ENCODE results near the gene TMA7.

The TMA7 gene

GRCh38 chr3:48436855-48437254 lies 3.2 kb upstream of the TMA7 start:
- no peak for DNase-seq (ENCODE audit: low read depth)
- TF ChIP-seq, protein P1, sequence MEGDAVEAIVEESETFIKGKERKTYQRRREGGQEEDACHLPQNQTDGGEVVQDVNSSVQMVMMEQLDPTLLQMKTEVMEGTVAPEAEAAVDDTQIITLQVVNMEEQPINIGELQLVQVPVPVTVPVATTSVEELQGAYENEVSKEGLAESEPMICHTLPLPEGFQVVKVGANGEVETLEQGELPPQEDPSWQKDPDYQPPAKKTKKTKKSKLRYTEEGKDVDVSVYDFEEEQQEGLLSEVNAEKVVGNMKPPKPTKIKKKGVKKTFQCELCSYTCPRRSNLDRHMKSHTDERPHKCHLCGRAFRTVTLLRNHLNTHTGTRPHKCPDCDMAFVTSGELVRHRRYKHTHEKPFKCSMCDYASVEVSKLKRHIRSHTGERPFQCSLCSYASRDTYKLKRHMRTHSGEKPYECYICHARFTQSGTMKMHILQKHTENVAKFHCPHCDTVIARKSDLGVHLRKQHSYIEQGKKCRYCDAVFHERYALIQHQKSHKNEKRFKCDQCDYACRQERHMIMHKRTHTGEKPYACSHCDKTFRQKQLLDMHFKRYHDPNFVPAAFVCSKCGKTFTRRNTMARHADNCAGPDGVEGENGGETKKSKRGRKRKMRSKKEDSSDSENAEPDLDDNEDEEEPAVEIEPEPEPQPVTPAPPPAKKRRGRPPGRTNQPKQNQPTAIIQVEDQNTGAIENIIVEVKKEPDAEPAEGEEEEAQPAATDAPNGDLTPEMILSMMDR (IDR thresholded peaks at IDR 0.05; ENCODE audit: low read depth, low read length, missing control alignments) = no peak

GRCh38 chr3:48437812-48438211 lies 2.2 kb upstream of the TMA7 start:
- TF ChIP-seq, protein P1 (IDR thresholded peaks at IDR 0.05; ENCODE audit: low read depth, low read length, missing control alignments) = no peak
- no peak for DNase-seq (ENCODE audit: low read depth)
- no peak overlapping the region for H3K4me3 ChIP-seq (ENCODE audit: low read depth, low read length)

More at GRCh38 chr3:48436855-48437254, 3.2 kb upstream of the TMA7 start:
- H3K4me3 ChIP-seq (ENCODE audit: low read depth, low read length) = no peak overlapping the region

DNA sequence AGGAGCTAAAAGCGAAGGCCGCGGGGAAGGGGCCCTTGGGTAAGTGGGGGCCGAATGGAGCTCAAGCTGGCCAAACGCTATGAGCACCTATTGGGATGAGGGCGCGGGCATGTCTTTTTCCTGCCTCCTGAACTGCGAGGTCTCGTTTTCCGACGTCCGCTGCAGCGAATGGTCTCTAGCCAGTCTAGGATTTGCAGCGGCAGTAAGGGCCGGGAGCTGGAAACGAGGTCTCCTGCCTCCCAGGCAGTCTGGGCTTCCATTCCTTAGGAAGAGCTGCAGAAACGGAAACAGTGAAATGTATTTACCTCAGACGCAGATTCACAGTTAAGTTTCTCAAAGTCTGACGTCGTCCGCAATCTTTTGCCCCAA lies 517 bp downstream of the TMA7 start:
- DNase-seq (ENCODE audit: low read depth) = no peak
- peak overlapping the region; percentile 98 for H3K4me3 ChIP-seq (ENCODE audit: low read depth, low read length)
- TF ChIP-seq, protein P1 (IDR thresholded peaks at IDR 0.05; ENCODE audit: low read depth, low read length, missing control alignments) = no peak

DNA sequence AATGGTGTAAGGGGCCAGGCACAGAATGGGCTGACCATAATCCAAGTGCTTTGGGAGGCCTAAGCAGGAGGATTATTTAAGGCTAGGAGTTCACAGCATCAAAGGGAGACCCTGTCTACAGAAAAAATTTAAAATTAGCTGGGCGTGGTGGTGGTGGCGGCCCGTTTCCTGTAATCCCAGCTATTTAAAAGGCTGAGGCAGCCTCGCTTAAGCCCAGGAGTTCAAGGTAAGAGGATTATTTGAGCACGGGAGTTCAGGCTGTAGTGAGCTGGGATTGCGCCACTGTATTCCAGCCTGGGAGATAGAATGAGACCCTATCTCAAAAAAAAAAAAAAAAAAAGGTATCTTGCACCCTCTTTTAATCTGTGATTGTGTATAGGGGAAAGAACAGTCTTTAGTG lies 1.9 kb downstream of the TMA7 start:
- no peak for DNase-seq (ENCODE audit: low read depth)
- no peak overlapping the region; the same call in 1 of the 2 replicates for H3K4me3 ChIP-seq (ENCODE audit: low read depth, low read length)
- TF ChIP-seq, protein P1 (IDR thresholded peaks at IDR 0.05; ENCODE audit: low read depth, low read length, missing control alignments) = no peak

DNA sequence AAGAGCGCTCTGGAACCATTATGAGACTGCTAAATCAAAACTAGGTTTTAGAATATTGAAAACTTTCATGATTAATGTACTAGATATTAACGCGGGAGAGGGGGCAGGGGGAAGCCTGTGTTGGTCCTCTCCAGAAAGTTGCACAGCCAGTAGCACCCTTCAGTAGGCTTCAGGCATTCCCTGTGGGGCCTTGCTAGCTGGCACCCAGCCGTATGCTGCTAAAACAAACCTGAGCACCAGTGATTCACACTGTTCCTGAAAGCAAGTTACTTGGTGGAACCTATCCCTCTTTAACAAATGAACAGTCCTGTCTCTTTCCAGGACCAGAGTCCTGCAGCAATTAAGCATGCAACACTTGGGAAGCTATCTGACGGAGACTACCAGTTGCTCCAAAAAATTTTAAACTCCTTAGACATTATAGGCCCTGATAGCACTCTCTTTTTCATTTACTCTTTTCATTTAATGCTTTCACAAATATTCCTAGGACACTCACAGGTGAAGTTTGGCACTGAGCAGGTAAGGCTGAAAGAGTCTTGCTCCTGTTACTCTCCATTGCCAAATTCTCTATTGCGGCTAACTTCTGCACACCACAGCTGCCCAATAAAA lies 5.3 kb downstream of the TMA7 start:
- peak overlapping the region; percentile 87; the same call in 1 of the 2 replicates for H3K4me3 ChIP-seq (ENCODE audit: low read depth, low read length)
- no peak for DNase-seq (ENCODE audit: low read depth)
- TF ChIP-seq, protein P1 (IDR thresholded peaks at IDR 0.05; ENCODE audit: low read depth, low read length, missing control alignments) = no peak

DNA sequence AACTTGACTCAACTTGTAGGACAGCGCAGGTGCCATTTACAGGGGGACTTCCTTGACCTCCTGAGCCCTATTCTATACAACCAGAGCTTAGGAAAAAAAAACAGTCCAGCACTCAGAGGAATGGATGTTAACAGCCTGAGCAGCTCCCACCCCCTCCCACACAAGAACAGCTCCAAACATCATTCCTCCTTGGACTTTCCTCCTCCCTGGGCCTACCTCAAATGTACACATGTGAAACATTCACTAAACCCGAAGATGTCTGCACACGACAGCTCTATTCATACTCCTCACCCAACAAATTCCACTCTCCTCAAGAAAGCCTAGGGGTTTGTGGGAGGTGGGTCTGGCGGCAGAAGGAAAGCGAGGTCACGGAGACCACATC lies 6.0 kb downstream of the TMA7 start:
- DNase-seq (ENCODE audit: low read depth) = no peak
- TF ChIP-seq, protein P1 (IDR thresholded peaks at IDR 0.05; ENCODE audit: low read depth, low read length, missing control alignments) = no peak
- peak overlapping the region; percentile 87 for H3K4me3 ChIP-seq (ENCODE audit: low read depth, low read length)

Data from GM12864 (cell line).